SU-DHL-6 (cell line): ENCODE data around the gene HOXA6.

ENCODE experiments used
- H2AFZ ChIP-seq: fragments of 200-600 bp; sonication (generic); 2 replicates; pipeline ENCODE4 v1.6.1; 2014; ENCODE audit warnings: low read depth, mild to moderate bottlenecking, moderate library complexity, mixed read lengths, antibody characterized with exemption, low read length; ENCODE audit not compliant: severe bottlenecking
- H3F3A ChIP-seq: fragments of 200-600 bp; shearing (Covaris generic); 2 replicates; pipeline ENCODE4 v1.6.0; 2016; ENCODE audit warnings: antibody characterized with exemption, mild to moderate bottlenecking; ENCODE audit not compliant: insufficient read depth
- H3K27ac ChIP-seq: fragments of 200-600 bp; sonication (generic); 2 replicates; pipeline ENCODE4 v1.5.1; 2016; ENCODE audit warnings: low read depth, mild to moderate bottlenecking, low read length, moderate library complexity, mixed read lengths
- H3K27me3 ChIP-seq: fragments of 200-600 bp; sonication (generic), shearing (Covaris generic); 2 replicates; pipeline ENCODE4 v1.6.0; 2014; ENCODE audit warnings: mild to moderate bottlenecking, low read length
- H3K36me3 ChIP-seq: fragments of 200-600 bp; sonication (generic); 2 replicates; pipeline ENCODE4 v1.6.1; 2014; ENCODE audit warnings: mild to moderate bottlenecking, low read length, mixed read lengths
- H3K4me2 ChIP-seq: fragments of 300-600, 200-600 bp; shearing (Covaris generic), sonication (generic); 2 replicates; pipeline ENCODE4 v1.6.0; 2014; ENCODE audit warnings: low read length, low read depth, mild to moderate bottlenecking; ENCODE audit not compliant: poor library complexity, severe bottlenecking
- H3K4me3 ChIP-seq: fragments of 200-600 bp; sonication (generic); 2 replicates; pipeline ENCODE4 v1.5.1; 2014; ENCODE audit warnings: antibody characterized with exemption, low read length, mild to moderate bottlenecking, mixed read lengths; ENCODE audit not compliant: insufficient read depth, poor library complexity, severe bottlenecking
- H3K79me2 ChIP-seq: fragments of 200-600 bp; sonication (generic); 2 replicates; pipeline ENCODE4 v1.6.1; 2014; ENCODE audit warnings: mild to moderate bottlenecking, low read length, moderate library complexity; ENCODE audit not compliant: insufficient read depth
- H3K9ac ChIP-seq: fragments of 200-600 bp; sonication (generic); 2 replicates; pipeline ENCODE4 v1.7.0; 2014; ENCODE audit warnings: mild to moderate bottlenecking, low read length
- H3K9me2 ChIP-seq: fragments of 200-600 bp; sonication (generic); replicated peaks from 2 replicates; pipeline ENCODE4 v1.6.1; 2014; ENCODE audit warnings: low read length; ENCODE audit not compliant: insufficient read depth
- H3K9me3 ChIP-seq: fragments of 200-600 bp; sonication (generic); 2 replicates; pipeline ENCODE4 v1.6.1; 2014; ENCODE audit warnings: low read length, mixed read lengths; ENCODE audit not compliant: insufficient read depth
- H4K20me1 ChIP-seq: fragments of 200-600 bp; sonication (generic); 2 replicates; pipeline ENCODE4 v1.6.1; 2014; ENCODE audit warnings: low read depth, mild to moderate bottlenecking, antibody characterized with exemption, low read length, moderate library complexity, mixed read lengths
- CTCF ChIP-seq: fragments of 200-600 bp; sonication (generic); IDR thresholded peaks from one replicate; pipeline ENCODE4 v1.5.1; 2017; ENCODE audit warnings: antibody characterized with exemption, mild to moderate bottlenecking, low read length, moderate library complexity; ENCODE audit not compliant: insufficient read depth, poor library complexity, severe bottlenecking
- EZH2phosphoT487 ChIP-seq: fragments of 200-600 bp; sonication (generic), shearing (Covaris generic); conservative IDR thresholded peaks from 2 replicates; pipeline ENCODE4 v1.6.1; 2018; ENCODE audit warnings: mild to moderate bottlenecking, antibody characterized with exemption, low read length, moderate library complexity, mixed read lengths

Gene HOXA6

GRCh38 chr7:27133409-27134231 is 14.0 kb downstream of the HOXA6 start:
- no peaks in the 10 kb centered on the region for H3K36me3 ChIP-seq
- H3K9me2 ChIP-seq, result no peaks in the 10 kb centered on the region
- H3K4me2 ChIP-seq, result no peak overlapping the region
- no peak overlapping the region for H3K27ac ChIP-seq
- no peak overlapping the region for H3K4me3 ChIP-seq
- H2AFZ ChIP-seq, result no peak overlapping the region
- no peaks in the 10 kb centered on the region for H3K79me2 ChIP-seq
- H3K9me3 ChIP-seq, result no peaks in the 10 kb centered on the region
- H3K9ac ChIP-seq, result no peak overlapping the region
- H4K20me1 ChIP-seq, result no peaks in the 10 kb centered on the region
- H3F3A ChIP-seq, result peaks cover 7% of the 10 kb centered on the region; the same call in 1 of the 2 replicates
- TF ChIP-seq EZH2phosphoT487, result no peak
- TF ChIP-seq CTCF, result no peak
- H3K27me3 ChIP-seq, result no peaks in the 10 kb centered on the region

GRCh38 chr7:27132978-27133377 is 14.6 kb downstream of the HOXA6 start:
- no peaks in the 10 kb centered on the region for H4K20me1 ChIP-seq
- no peaks in the 10 kb centered on the region for H3K27me3 ChIP-seq
- no peaks in the 10 kb centered on the region for H3K79me2 ChIP-seq

GRCh38 chr7:27132214-27132613 is 15.4 kb downstream of the HOXA6 start:
- no peak overlapping the region for H3K27ac ChIP-seq
- TF ChIP-seq EZH2phosphoT487 (no peak), CTCF (no peak)
- no peak overlapping the region for H3K4me3 ChIP-seq
- H3K4me2 ChIP-seq, result no peak overlapping the region
- no peaks in the 10 kb centered on the region for H3K79me2 ChIP-seq
- H3K36me3 ChIP-seq, result no peaks in the 10 kb centered on the region
- no peaks in the 10 kb centered on the region for H4K20me1 ChIP-seq
- H3F3A ChIP-seq, result peaks cover 7% of the 10 kb centered on the region; the same call in 1 of the 2 replicates
- H3K27me3 ChIP-seq, result no peaks in the 10 kb centered on the region
- H3K9ac ChIP-seq, result no peak overlapping the region
- H2AFZ ChIP-seq, result no peak overlapping the region
- no peaks in the 10 kb centered on the region for H3K9me3 ChIP-seq
- no peaks in the 10 kb centered on the region for H3K9me2 ChIP-seq

More at GRCh38 chr7:27132978-27133377, 14.6 kb downstream of the HOXA6 start:
- Histone ChIP-seq H3K9me3 (no peaks in the 10 kb centered on the region), H3F3A (peaks cover 7% of the 10 kb centered on the region; the same call in 1 of the 2 replicates), H3K4me2 (no peak overlapping the region), H2AFZ (no peak overlapping the region), H3K9ac (no peak overlapping the region), H3K9me2 (no peaks in the 10 kb centered on the region), H3K36me3 (no peaks in the 10 kb centered on the region), H3K4me3 (no peak overlapping the region), H3K27ac (no peak overlapping the region)
- TF ChIP-seq EZH2phosphoT487, result no peak
- TF ChIP-seq CTCF, result no peak
